22Rv1 (cell line): ENCODE measurements around the gene DHRS7C.

Experiments
- CTCF ChIP-seq: fragments of 450-650 bp; IDR thresholded peaks from 2 replicates; pipeline ENCODE4 v1.5.1; 2017; ENCODE audit warnings: mild to moderate bottlenecking
- ZFX ChIP-seq: fragments of 450-650 bp; IDR thresholded peaks from 2 replicates; pipeline ENCODE4 v1.6.1; 2017; ENCODE audit warnings: antibody characterized with exemption, borderline replicate concordance

- TF ChIP-seq CTCF = no peak
- TF ChIP-seq ZFX = no peak
Observed at GRCh38 chr17:9729735-9730420, 61.5 kb downstream of the DHRS7C start.
